IMR-90 (cell line): ENCODE results near the gene IFNGR1. TPM values are rescaled to one million over a fixed set of nuclear protein-coding genes. Genes with fewer than 3 reads are reported as not detected.

Experiments
- ATAC-seq: fragments of 200-7000 bp; cut with Tn5 transposase; 2 replicates; pipeline ENCODE4 v1.9.1; 2020; ENCODE audit warnings: low read depth, mild to moderate bottlenecking, moderate library complexity
- BruUV-seq: library from RNA; stranded (reverse); fragments of 400-500 nt; replicated peaks from 2 replicates; lab custom pipeline; 2021; lab: Mats Ljungman, UMichigan
- CTCF ChIA-PET: fragments of 300-600 bp; formaldehyde crosslinking; extraction: SDS; loops from one replicate; lab custom pipeline; 2021; ENCODE audit warnings: antibody characterized with exemption; lab: Yijun Ruan, JAX
- POLR2A ChIA-PET: fragments of 300-600 bp; sonication (Branson Sonifier 250); formaldehyde crosslinking; loops from one replicate; lab custom pipeline; 2022; ENCODE audit warnings: antibody characterized with exemption; ENCODE audit not compliant: unreplicated experiment; lab: Charles Lee
- DNase-seq: peaks from one replicate; pipeline ENCODE4 v3.0.0; 2013
- H2AFZ ChIP-seq: replicated peaks from 2 replicates; pipeline ENCODE3; 2013; ENCODE audit warnings: low read length, mild to moderate bottlenecking; ENCODE audit not compliant: poor library complexity
- H2AK5ac ChIP-seq: 2 replicates; pipeline ENCODE4 v1.6.1; 2013; ENCODE audit warnings: low read depth, low read length, inconsistent platforms
- H2AK9ac ChIP-seq: replicated peaks from 2 replicates; pipeline ENCODE3; 2013; ENCODE audit warnings: mild to moderate bottlenecking, low read depth, low read length, moderate library complexity; ENCODE audit not compliant: poor library complexity
- H2BK120ac ChIP-seq: 2 replicates; pipeline ENCODE4 v1.6.1; 2013; ENCODE audit warnings: low read depth, low read length, inconsistent platforms
- H2BK15ac ChIP-seq: 3 replicates; pipeline ENCODE4 v1.6.1; 2013; ENCODE audit warnings: low read depth, low read length, inconsistent platforms
- H2BK20ac ChIP-seq: 2 replicates; pipeline ENCODE4 v1.6.1; 2013; ENCODE audit warnings: low read depth, mild to moderate bottlenecking, inconsistent platforms, low read length, moderate library complexity
- H2BK5ac ChIP-seq: 2 replicates; pipeline ENCODE4 v1.6.1; 2013; ENCODE audit warnings: mild to moderate bottlenecking, low read depth, low read length, inconsistent platforms; ENCODE audit not compliant: poor library complexity, severe bottlenecking
- H3K14ac ChIP-seq: replicated peaks from 2 replicates; pipeline ENCODE4 v1.6.1; 2013; ENCODE audit warnings: low read depth, low read length, inconsistent platforms
- H3K18ac ChIP-seq: 2 replicates; pipeline ENCODE4 v1.6.1; 2013; ENCODE audit warnings: low read depth, low read length, control low read depth
- H3K23ac ChIP-seq: 2 replicates; pipeline ENCODE4 v1.6.1; 2013; ENCODE audit warnings: low read depth, low read length, inconsistent platforms
- H3K27ac ChIP-seq: 2 replicates; pipeline ENCODE4 v1.5.1; 2013; ENCODE audit warnings: mild to moderate bottlenecking, control low read depth, low read length; ENCODE audit not compliant: insufficient read depth
- H3K27me3 ChIP-seq: 2 replicates; pipeline ENCODE4 v1.6.1; 2013; ENCODE audit warnings: low read length; ENCODE audit not compliant: control insufficient read depth, insufficient read depth
- H3K36me3 ChIP-seq: 2 replicates; pipeline ENCODE4 v1.6.1; 2013; ENCODE audit warnings: low read length, mixed read lengths; ENCODE audit not compliant: control insufficient read depth, insufficient read depth
- H3K4ac ChIP-seq: 2 replicates; pipeline ENCODE4 v1.6.1; 2013; ENCODE audit warnings: low read depth, low read length, inconsistent platforms
- H3K4me1 ChIP-seq: 2 replicates; pipeline ENCODE4 v1.6.1; 2013; ENCODE audit warnings: low read length, mixed read lengths; ENCODE audit not compliant: control insufficient read depth, insufficient read depth
- H3K4me2 ChIP-seq: 2 replicates; pipeline ENCODE4 v1.6.1; 2013; ENCODE audit warnings: low read depth, mild to moderate bottlenecking, control low read depth, low read length, moderate library complexity
- H3K4me3 ChIP-seq: 2 replicates; pipeline ENCODE4 v1.5.1; 2013; ENCODE audit warnings: low read depth, mild to moderate bottlenecking, control low read depth, low read length, moderate library complexity; ENCODE audit not compliant: insufficient read depth
- H3K56ac ChIP-seq: 2 replicates; pipeline ENCODE4 v1.6.1; 2013; ENCODE audit warnings: low read length, inconsistent platforms; ENCODE audit not compliant: insufficient read depth; ENCODE audit errors: extremely low read depth
- H3K79me1 ChIP-seq, 2 experiments: 2 replicates each; pipeline ENCODE4 v1.6.1; 2013; ENCODE audit warnings: low read length in 2 of 2, inconsistent platforms in 1 of 2, low read depth in 1 of 2
- H3K9ac ChIP-seq: 2 replicates; pipeline ENCODE4 v1.6.1; 2013; ENCODE audit warnings: low read depth, low read length, control low read depth
- H3K9me1 ChIP-seq: 2 replicates; pipeline ENCODE4 v1.6.1; 2013; ENCODE audit warnings: low read length, inconsistent platforms; ENCODE audit not compliant: insufficient read depth
- H3K9me3 ChIP-seq: 2 replicates; pipeline ENCODE4 v1.6.1; 2013; ENCODE audit warnings: low read length; ENCODE audit not compliant: control insufficient read depth, insufficient read depth
- H4K20me1 ChIP-seq: 2 replicates; pipeline ENCODE4 v1.6.1; 2013; ENCODE audit warnings: low read length, inconsistent platforms; ENCODE audit not compliant: insufficient read depth
- H4K5ac ChIP-seq: 2 replicates; pipeline ENCODE4 v1.6.1; 2013; ENCODE audit warnings: mild to moderate bottlenecking, low read depth, low read length, control low read depth
- H4K8ac ChIP-seq, 2 experiments: 2 replicates each; pipeline ENCODE4 v1.6.1; 2013; ENCODE audit warnings: low read depth in 2 of 2, low read length in 2 of 2, control low read depth in 1 of 2, inconsistent platforms in 1 of 2
- H4K91ac ChIP-seq: 2 replicates; pipeline ENCODE4 v1.6.1; 2013; ENCODE audit warnings: low read depth, low read length, inconsistent platforms; ENCODE audit not compliant: insufficient read depth
- BHLHE40 ChIP-seq: fragments of 150-350 bp; IDR thresholded peaks from 2 replicates; pipeline ENCODE4 v1.6.1; 2016; ENCODE audit warnings: mild to moderate bottlenecking, low read depth, low read length
- CHD1 ChIP-seq: IDR thresholded peaks from 2 replicates; pipeline ENCODE4 v1.6.1; 2012; ENCODE audit warnings: low read depth, low read length, improper control_type of control experiment
- ELK1 ChIP-seq: fragments of 150-350 bp; IDR thresholded peaks from 2 replicates; pipeline ENCODE4 v1.6.1; 2016; ENCODE audit warnings: low read depth, mild to moderate bottlenecking, low read length, moderate library complexity, borderline replicate concordance
- FOS ChIP-seq: fragments of 150-350 bp; IDR thresholded peaks from 2 replicates; pipeline ENCODE4 v1.6.1; 2016; ENCODE audit warnings: low read depth, low read length
- MAFK ChIP-seq: IDR thresholded peaks from 2 replicates; pipeline ENCODE4 v1.6.1; 2012; ENCODE audit warnings: low read depth, low read length, improper control_type of control experiment
- MXI1 ChIP-seq: IDR thresholded peaks from 2 replicates; pipeline ENCODE4 v1.6.1; 2012; ENCODE audit warnings: low read depth, mild to moderate bottlenecking, low read length, moderate library complexity, borderline replicate concordance
- POLR2A ChIP-seq: IDR thresholded peaks from 2 replicates; pipeline ENCODE4 v1.6.1; 2012; ENCODE audit warnings: mild to moderate bottlenecking, low read depth, low read length
- RCOR1 ChIP-seq: IDR thresholded peaks from 2 replicates; pipeline ENCODE4 v1.6.1; 2012; ENCODE audit warnings: mild to moderate bottlenecking, low read length, improper control_type of control experiment; ENCODE audit not compliant: insufficient replicate concordance
- RFX5 ChIP-seq: IDR thresholded peaks from 2 replicates; pipeline ENCODE4 v1.8.0; 2012; ENCODE audit warnings: low read depth, mild to moderate bottlenecking, low read length, moderate library complexity
- SMC3 ChIP-seq: fragments of 150-350 bp; IDR thresholded peaks from 2 replicates; pipeline ENCODE4 v1.6.1; 2016; ENCODE audit warnings: low read depth, mild to moderate bottlenecking, antibody characterized with exemption, low read length, moderate library complexity
- WGBS, 2 experiments: methylation state at CpG; one replicate each; pipeline versions ENCODE4 v1.1.5 to v1.1.7; 2013; ENCODE audit warnings: missing lambda C conversion rate in 2 of 2; ENCODE audit not compliant: insufficient read length in 1 of 2; ENCODE audit errors: extremely low coverage in 2 of 2; 5-methylcytosine and 5-hydroxymethylcytosine counted together
- dilution Hi-C: fragments of 300-500 bp; cut with HindIII; formaldehyde crosslinking; loops from one replicate; pipeline ENCODE4 v1.14.3; 2018; ENCODE audit warnings: low sequenced_read_pairs; ENCODE audit not compliant: unreplicated experiment
- in situ Hi-C: fragments of 300-500 bp; cut with MboI; formaldehyde crosslinking; loops from 3 replicates; pipeline ENCODE4 v1.14.3; 2019; ENCODE audit warnings: low sequenced_read_pairs, inconsistent platforms, mixed read lengths
- intact Hi-C: fragments of 100-400 bp; cut with micrococcal nuclease; formaldehyde crosslinking; loops from 2 replicates; pipeline ENCODE4 v1.10.0; 2022
- polyA plus RNA-seq, 3 experiments: library from polyadenylated mRNA; depleted of rRNA; stranded (reverse); fragments of >200 nt; gene quantifications; 2 replicates each; pipeline ENCODE4 v1.2.3, GENCODE V29; 2012; ENCODE audit warnings: low replicate concordance in 1 of 3
- total RNA-seq: library from RNA; depleted of rRNA; stranded (reverse); fragments of >200 nt; gene quantifications from 2 replicates; pipeline ENCODE4 v1.2.3, GENCODE V29; 2012
- TF ChIP-seq, protein P1 (sequence below): fragments of 150-350 bp; IDR thresholded peaks from 2 replicates; pipeline ENCODE4 v1.6.1; 2017; ENCODE audit warnings: mild to moderate bottlenecking, antibody characterized with exemption, low read length, low read depth

Gene IFNGR1
- total and polyA plus RNA-seq, 2 of the 4 experiments (the other 2 are of a cell fraction), result 19.1 to 25.6 TPM

GRCh38 chr6:137171824-137172733 lies 47.1 kb downstream of the IFNGR1 start:
- peaks cover 6% of the 10 kb centered on the region; the same call in 1 of the 2 replicates for H3K27me3 ChIP-seq
- 67% methylated on average over 4 of the region's 13 CpGs; no CpG with 5 or more reads in 1 of the 2 experiments for WGBS, 2 experiments
- no peak overlapping the region for H3K4me3 ChIP-seq
- CTCF ChIA-PET, result no interaction called here
- DNase-seq (no peak), ATAC-seq (no peak)
- BruUV-seq, result no TSS peak
- no peaks in the 10 kb centered on the region for H3K4me1 ChIP-seq
- H3K79me1 ChIP-seq, result no peaks in the 10 kb centered on the region
- H2AK9ac ChIP-seq, result no peak overlapping the region
- no peaks in the 10 kb centered on the region for H3K36me3 ChIP-seq
- no peak overlapping the region for H3K18ac ChIP-seq
- no peak overlapping the region for H2BK20ac ChIP-seq
- no peak overlapping the region for H2BK5ac ChIP-seq
- no peak overlapping the region for H2BK120ac ChIP-seq
- H2BK15ac ChIP-seq, result no peak overlapping the region
- no peaks in the 10 kb centered on the region for H3K9me1 ChIP-seq
- H4K91ac ChIP-seq, result no peak overlapping the region
- H3K9me3 ChIP-seq, result no peaks in the 10 kb centered on the region
- intact Hi-C loops, result no loop called here
- no peak overlapping the region for H4K5ac ChIP-seq
- H3K4ac ChIP-seq, result no peak overlapping the region
- in situ Hi-C loops, result no loop called here
- no peaks in the 10 kb centered on the region for H4K20me1 ChIP-seq
- no peak overlapping the region for H4K8ac ChIP-seq
- POLR2A ChIA-PET, result no interaction called here
- no peak overlapping the region for H3K4me2 ChIP-seq
- dilution Hi-C loops, result no loop called here
- H3K14ac ChIP-seq, result no peak overlapping the region
- no peak overlapping the region for H3K9ac ChIP-seq
- no peak overlapping the region for H2AFZ ChIP-seq
- H3K23ac ChIP-seq, result no peak overlapping the region
- TF ChIP-seq SMC3 (no peak), POLR2A (no peak), RFX5 (no peak), BHLHE40 (no peak), RCOR1 (no peak), MXI1 (no peak), MAFK (no peak), ELK1 (no peak), CHD1 (no peak), FOS (no peak)
- TF ChIP-seq, protein P1, sequence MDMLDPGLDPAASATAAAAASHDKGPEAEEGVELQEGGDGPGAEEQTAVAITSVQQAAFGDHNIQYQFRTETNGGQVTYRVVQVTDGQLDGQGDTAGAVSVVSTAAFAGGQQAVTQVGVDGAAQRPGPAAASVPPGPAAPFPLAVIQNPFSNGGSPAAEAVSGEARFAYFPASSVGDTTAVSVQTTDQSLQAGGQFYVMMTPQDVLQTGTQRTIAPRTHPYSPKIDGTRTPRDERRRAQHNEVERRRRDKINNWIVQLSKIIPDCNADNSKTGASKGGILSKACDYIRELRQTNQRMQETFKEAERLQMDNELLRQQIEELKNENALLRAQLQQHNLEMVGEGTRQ, result no peak
- H3K27ac ChIP-seq, result no peak overlapping the region
- H3K56ac ChIP-seq, result no peak overlapping the region
- no peak overlapping the region for H2AK5ac ChIP-seq
